H9 (cell line): ENCODE data around the gene KCNH5. TPM values are rescaled to one million over a fixed set of nuclear protein-coding genes. Genes with fewer than 3 reads are reported as not detected.

Source experiments
- DNase-seq: peaks from one replicate; pipeline ENCODE4 v3.0.0-alpha.2; 2017
- H2AFZ ChIP-seq: one replicate; pipeline ENCODE4 v1.6.1; 2013; ENCODE audit warnings: mild to moderate bottlenecking, low read length, control low read depth, moderate library complexity
- H2AK5ac ChIP-seq: 2 replicates; pipeline ENCODE4 v1.6.1; 2013; ENCODE audit warnings: low read length, control low read depth, mixed read lengths; ENCODE audit not compliant: insufficient read length
- H2BK120ac ChIP-seq: one replicate; pipeline ENCODE4 v1.6.1; 2013; ENCODE audit warnings: low read depth, mild to moderate bottlenecking, low read length, control low read depth, inconsistent platforms; ENCODE audit not compliant: poor library complexity, severe bottlenecking
- H2BK12ac ChIP-seq: 2 replicates; pipeline ENCODE4 v1.6.1; 2013; ENCODE audit warnings: low read length, control low read depth, mixed read lengths, low read depth; ENCODE audit not compliant: insufficient read length
- H2BK15ac ChIP-seq: 2 replicates; pipeline ENCODE4 v1.6.1; 2013; ENCODE audit warnings: low read depth, low read length, control low read depth
- H2BK20ac ChIP-seq: one replicate; pipeline ENCODE4 v1.6.1; 2013; ENCODE audit warnings: low read depth, mild to moderate bottlenecking, low read length, control low read depth, inconsistent platforms; ENCODE audit not compliant: poor library complexity, severe bottlenecking
- H2BK5ac ChIP-seq: 2 replicates; pipeline ENCODE4 v1.6.1; 2013; ENCODE audit warnings: low read length, control low read depth, mixed read lengths; ENCODE audit not compliant: insufficient read length
- H3K14ac ChIP-seq: 2 replicates; pipeline ENCODE4 v1.6.1; 2013; ENCODE audit warnings: low read length, control low read depth; ENCODE audit not compliant: insufficient read depth
- H3K18ac ChIP-seq: 2 replicates; pipeline ENCODE4 v1.6.1; 2013; ENCODE audit warnings: low read depth, mild to moderate bottlenecking, mixed read lengths, low read length, control low read depth; ENCODE audit not compliant: insufficient read length
- H3K23ac ChIP-seq: 2 replicates; pipeline ENCODE4 v1.6.1; 2013; ENCODE audit warnings: low read length, control low read depth, mixed read lengths, low read depth; ENCODE audit not compliant: insufficient read length
- H3K23me2 ChIP-seq: 2 replicates; pipeline ENCODE4 v1.6.1; 2013; ENCODE audit warnings: low read depth, mild to moderate bottlenecking, mixed read lengths, low read length, control low read depth; ENCODE audit not compliant: insufficient read length, poor library complexity, severe bottlenecking
- H3K27ac ChIP-seq: 2 replicates; pipeline ENCODE4 v1.5.1; 2013; ENCODE audit warnings: low read length, control low read depth, mixed read lengths, low read depth; ENCODE audit not compliant: insufficient read length
- H3K27me3 ChIP-seq: 2 replicates; pipeline ENCODE4 v1.6.1; 2013; ENCODE audit warnings: low read length, control low read depth, inconsistent platforms; ENCODE audit not compliant: insufficient read depth
- H3K4ac ChIP-seq: 2 replicates; pipeline ENCODE4 v1.6.1; 2013; ENCODE audit warnings: low read depth, mild to moderate bottlenecking, control low read depth, inconsistent platforms, low read length, moderate library complexity
- H3K4me1 ChIP-seq: 2 replicates; pipeline ENCODE4 v1.6.1; 2013; ENCODE audit warnings: low read length, control low read depth, inconsistent platforms; ENCODE audit not compliant: insufficient read depth
- H3K4me2 ChIP-seq: 2 replicates; pipeline ENCODE4 v1.6.1; 2013; ENCODE audit warnings: low read length, control low read depth, mixed read lengths; ENCODE audit not compliant: insufficient read length, insufficient read depth
- H3K56ac ChIP-seq: 2 replicates; pipeline ENCODE4 v1.6.1; 2013; ENCODE audit warnings: low read depth, mild to moderate bottlenecking, mixed read lengths, low read length, control low read depth; ENCODE audit not compliant: insufficient read length
- H3K79me1 ChIP-seq: 2 replicates; pipeline ENCODE4 v1.6.1; 2013; ENCODE audit warnings: low read depth, mild to moderate bottlenecking, moderate library complexity, low read length, control low read depth, inconsistent platforms; ENCODE audit not compliant: insufficient read depth, poor library complexity, severe bottlenecking
- H3K79me2 ChIP-seq: 2 replicates; pipeline ENCODE4 v1.6.1; 2013; ENCODE audit warnings: low read length, control low read depth, inconsistent platforms; ENCODE audit not compliant: insufficient read depth
- H3K9ac ChIP-seq: 2 replicates; pipeline ENCODE4 v1.6.1; 2013; ENCODE audit warnings: low read length, control low read depth, mixed read lengths; ENCODE audit not compliant: insufficient read length; ENCODE audit errors: extremely low read depth
- H3K9me3 ChIP-seq: one replicate; pipeline ENCODE4 v1.6.1; 2013; ENCODE audit warnings: low read depth, low read length, inconsistent platforms; ENCODE audit not compliant: control insufficient read depth
- H3T11ph ChIP-seq: one replicate; pipeline ENCODE4 v1.6.1; 2013; ENCODE audit warnings: mild to moderate bottlenecking, low read length, control low read depth, inconsistent platforms
- H4K20me1 ChIP-seq: one replicate; pipeline ENCODE4 v1.6.1; 2013; ENCODE audit not compliant: control insufficient read depth, insufficient read length, insufficient read depth
- H4K5ac ChIP-seq: 2 replicates; pipeline ENCODE4 v1.6.1; 2013; ENCODE audit warnings: low read depth, mild to moderate bottlenecking, mixed read lengths, low read length, control low read depth; ENCODE audit not compliant: insufficient read length
- H4K8ac ChIP-seq: replicated peaks from 2 replicates; pipeline ENCODE4 v1.6.1; 2013; ENCODE audit warnings: low read length, control low read depth, mixed read lengths, low read depth; ENCODE audit not compliant: insufficient read length
- H4K91ac ChIP-seq: 2 replicates; pipeline ENCODE4 v1.6.1; 2013; ENCODE audit warnings: low read depth, mild to moderate bottlenecking, moderate library complexity, mixed read lengths, low read length, control low read depth; ENCODE audit not compliant: insufficient read length
- H3K27ac Mint-ChIP-seq, 3 experiments: 2 replicates in 2 of 3; 3 replicates in 1 of 3; pipeline ENCODE4 v1.8.0; 2020 to 2021; ENCODE audit warnings: mixed read lengths in 3 of 3, mild to moderate bottlenecking in 1 of 3, moderate library complexity in 1 of 3
- H3K27me3 Mint-ChIP-seq: 2 replicates; pipeline ENCODE4 v1.8.0; 2021; ENCODE audit warnings: low read depth, mild to moderate bottlenecking, moderate library complexity, mixed read lengths
- H3K36me3 Mint-ChIP-seq, 3 experiments: 2 replicates in 2 of 3; 3 replicates in 1 of 3; pipeline ENCODE4 v1.8.0; 2020 to 2021; ENCODE audit warnings: low read depth in 3 of 3, mixed read lengths in 3 of 3; ENCODE audit not compliant: insufficient read depth in 1 of 3
- H3K4me1 Mint-ChIP-seq, 2 experiments: 2 replicates each; pipeline ENCODE4 v1.8.0; 2020; ENCODE audit warnings: mixed read lengths in 2 of 2
- H3K4me3 Mint-ChIP-seq, 2 experiments: 2 replicates in 1 of 2; 3 replicates in 1 of 2; pipeline ENCODE4 v1.8.0; 2020 to 2021; ENCODE audit warnings: mild to moderate bottlenecking in 2 of 2, mixed read lengths in 2 of 2, moderate library complexity in 1 of 2
- H3K9me3 Mint-ChIP-seq, 2 experiments: 2 replicates in 1 of 2; 3 replicates in 1 of 2; pipeline ENCODE4 v1.8.0; 2020; ENCODE audit warnings: mild to moderate bottlenecking in 2 of 2, mixed read lengths in 2 of 2, moderate library complexity in 1 of 2
- CTCF ChIP-seq: fragments of 200-600 bp; sonication (generic); conservative IDR thresholded peaks from 3 replicates; pipeline ENCODE4 v1.8.0; 2021; ENCODE audit warnings: antibody characterized with exemption, mild to moderate bottlenecking
- WGBS: extraction: QIAGEN DNeasy Blood & Tissue Kit; methylation state at CpG from one replicate; pipeline ENCODE4 v1.1.7; 2013; ENCODE audit warnings: missing lambda C conversion rate, low lambda C conversion rate, mixed read lengths; ENCODE audit not compliant: insufficient read length; ENCODE audit errors: extremely low coverage; 5-methylcytosine and 5-hydroxymethylcytosine counted together
- total RNA-seq: library from RNA; stranded (reverse); gene quantifications from 2 replicates; pipeline ENCODE4 v1.2.1, GENCODE V29; 2021

KCNH5 gene
- total RNA-seq, 1 experiment from 2014 or later: 0.42 TPM

DNA sequence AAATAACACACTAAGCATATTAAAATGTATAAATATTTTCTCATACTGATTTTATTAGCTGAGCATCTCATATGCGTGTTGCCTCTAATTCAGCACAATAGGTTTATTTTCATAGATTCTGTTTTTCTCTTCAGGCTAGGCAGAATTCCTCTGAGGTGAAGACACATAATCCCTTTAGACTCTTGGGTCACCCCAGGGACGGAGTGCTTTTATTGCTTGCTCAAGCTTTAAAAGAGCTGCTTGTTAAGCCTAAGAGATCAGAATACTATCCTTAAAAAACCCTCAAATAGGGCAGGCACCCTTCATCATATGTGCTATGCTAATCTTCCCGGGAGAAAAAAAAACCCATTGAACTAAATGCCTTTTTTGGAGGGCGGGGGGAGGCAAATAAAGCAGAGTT lies 390.1 kb downstream of the KCNH5 start:
- H3T11ph ChIP-seq: no peak overlapping the region
- H3K23me2 ChIP-seq: no peaks in the 10 kb centered on the region
- peaks cover 33 to 42% of the 10 kb centered on the region in 2 experiments for H3K4me1 Mint-ChIP-seq
- no peaks in the 10 kb centered on the region for H3K27me3 ChIP-seq
- no peaks in the 10 kb centered on the region for H3K27me3 Mint-ChIP-seq
- H2BK20ac ChIP-seq: no peak overlapping the region
- H2BK15ac ChIP-seq: no peak overlapping the region
- no peak overlapping the region for H2BK120ac ChIP-seq
- H3K79me1 ChIP-seq: no peaks in the 10 kb centered on the region
- no peak overlapping the region for H4K91ac ChIP-seq
- H2AFZ ChIP-seq: no peak overlapping the region
- peaks cover 14% of the 10 kb centered on the region; the same call in 1 of the 2 replicates for H3K4me1 ChIP-seq
- no peak overlapping the region for H2AK5ac ChIP-seq
- no peaks in the 10 kb centered on the region for H3K9me3 ChIP-seq
- no peak overlapping the region for H3K18ac ChIP-seq
- no peak overlapping the region for H3K9ac ChIP-seq
- no peak overlapping the region for H3K4me2 ChIP-seq
- no peak overlapping the region for H4K5ac ChIP-seq
- no peak for DNase-seq
- H3K9me3 Mint-ChIP-seq: no peaks in the 10 kb centered on the region; a peak in 1 of 5 replicates
- no peak overlapping the region for H3K27ac ChIP-seq
- no peaks in the 10 kb centered on the region for H3K79me2 ChIP-seq
- WGBS: no CpG with 5 or more reads among the region's 4 CpGs
- TF ChIP-seq CTCF: no peak
- no peak overlapping the region for H3K14ac ChIP-seq
- no peak overlapping the region for H3K23ac ChIP-seq
- H3K4ac ChIP-seq: no peak overlapping the region
- H2BK12ac ChIP-seq: no peak overlapping the region
- H3K4me3 Mint-ChIP-seq: no peak overlapping the region
- H2BK5ac ChIP-seq: no peak overlapping the region
- H4K20me1 ChIP-seq: no peaks in the 10 kb centered on the region
- H3K27ac Mint-ChIP-seq: no peak overlapping the region
- H3K36me3 Mint-ChIP-seq: peaks cover 0 to 13% (median 7%) of the 10 kb centered on the region in 3 experiments; a peak in 5 of 7 replicates
- no peak overlapping the region for H4K8ac ChIP-seq
- no peak overlapping the region for H3K56ac ChIP-seq
